H1 (cell line): Measurements from ENCODE around the gene C19orf53. TPM values are rescaled to one million over a fixed set of nuclear protein-coding genes. Genes with fewer than 3 reads are reported as not detected.

Experiments used
- CHD7 ChIP-seq: fragments of 300-600 bp; sonication (generic); IDR thresholded peaks from 2 replicates; pipeline ENCODE4 v1.7.1; 2012; ENCODE audit warnings: low read length, moderate library complexity, mild to moderate bottlenecking, inconsistent platforms; ENCODE audit not compliant: insufficient replicate concordance
- SAP30 ChIP-seq: fragments of 300-600 bp; sonication (generic); IDR thresholded peaks from 2 replicates; pipeline ENCODE4 v1.7.1; 2012; ENCODE audit warnings: low read length, moderate library complexity, mild to moderate bottlenecking, inconsistent platforms; ENCODE audit not compliant: insufficient read depth, insufficient replicate concordance
- USF2 ChIP-seq: IDR thresholded peaks from 2 replicates; pipeline ENCODE4 v1.6.1; 2011; ENCODE audit warnings: low read length, improper control_type of control experiment
- polyA plus RNA-seq, 7 experiments: library from polyadenylated mRNA; depleted of rRNA in 3 of 7; stranded (reverse) in 5 of 7; unstranded in 2 of 7; fragments of >200 nt in 5 of 7; fragments of 200-250 nt in 2 of 7; gene quantifications; 1 replicate in 5 of 7; 2 replicates in 1 of 7; 4 replicates in 1 of 7; pipeline versions ENCODE4 v1.2.1 to v1.2.3, GENCODE V29; 2011 to 2013; ENCODE audit warnings: missing spikeins in 2 of 7, mixed read lengths in 2 of 7
- total RNA-seq: library from RNA; stranded (reverse); fragmentation: NEBNext Ultra II Directional; extraction: Animal tissue kit (Norgen Biotek cat#: 25700); gene quantifications from 2 replicates; pipeline ENCODE4 v1.2.1, GENCODE V29; 2021
- TF ChIP-seq, protein P1 (sequence below): IDR thresholded peaks from 2 replicates; pipeline ENCODE4 v1.6.1; 2011; ENCODE audit warnings: low read depth, mild to moderate bottlenecking, low read length; ENCODE audit not compliant: insufficient read depth
- TF ChIP-seq, protein P2 (sequence below), 3 experiments: IDR thresholded peaks; 1 replicate in 2 of 3; 2 replicates in 1 of 3; pipeline versions ENCODE4 v1.5.1 to v1.6.1; 2011; ENCODE audit warnings: low read length in 3 of 3, mild to moderate bottlenecking in 3 of 3, inconsistent platforms in 2 of 3, low read depth in 1 of 3, moderate library complexity in 1 of 3; ENCODE audit not compliant: insufficient read depth in 1 of 3; ENCODE audit errors: control extremely low read depth in 1 of 3

C19orf53 gene
- total and polyA plus RNA-seq, 2 of the 8 experiments (the other 6 are each of a cell fraction or from before 2014, with no cell fraction given): 104 to 169 TPM

DNA sequence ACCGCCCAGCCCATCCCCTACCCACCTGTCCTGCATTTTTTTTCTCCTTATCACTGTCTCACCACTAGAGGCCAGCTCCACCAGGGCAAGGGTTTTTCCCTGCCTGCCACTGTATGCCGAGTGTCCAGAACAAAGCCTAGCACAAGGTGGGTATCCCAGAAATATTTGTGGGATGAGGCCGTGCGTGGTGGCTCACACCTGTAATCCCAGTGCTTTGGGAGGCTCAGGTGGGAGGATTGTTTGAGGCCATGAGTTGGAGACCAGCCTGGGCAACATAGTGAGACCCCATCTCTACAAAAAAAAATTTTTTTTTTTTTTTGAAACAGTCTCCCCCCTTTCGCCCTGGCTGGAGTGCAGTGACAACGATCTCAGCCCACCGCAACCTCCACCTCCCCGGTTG, 12.8 kb upstream of the C19orf53 start (continued):
- no peak for TF ChIP-seq CHD7
- TF ChIP-seq SAP30: no peak
- TF ChIP-seq, protein P1, sequence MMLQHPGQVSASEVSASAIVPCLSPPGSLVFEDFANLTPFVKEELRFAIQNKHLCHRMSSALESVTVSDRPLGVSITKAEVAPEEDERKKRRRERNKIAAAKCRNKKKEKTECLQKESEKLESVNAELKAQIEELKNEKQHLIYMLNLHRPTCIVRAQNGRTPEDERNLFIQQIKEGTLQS: no peak
- TF ChIP-seq, protein P2, sequence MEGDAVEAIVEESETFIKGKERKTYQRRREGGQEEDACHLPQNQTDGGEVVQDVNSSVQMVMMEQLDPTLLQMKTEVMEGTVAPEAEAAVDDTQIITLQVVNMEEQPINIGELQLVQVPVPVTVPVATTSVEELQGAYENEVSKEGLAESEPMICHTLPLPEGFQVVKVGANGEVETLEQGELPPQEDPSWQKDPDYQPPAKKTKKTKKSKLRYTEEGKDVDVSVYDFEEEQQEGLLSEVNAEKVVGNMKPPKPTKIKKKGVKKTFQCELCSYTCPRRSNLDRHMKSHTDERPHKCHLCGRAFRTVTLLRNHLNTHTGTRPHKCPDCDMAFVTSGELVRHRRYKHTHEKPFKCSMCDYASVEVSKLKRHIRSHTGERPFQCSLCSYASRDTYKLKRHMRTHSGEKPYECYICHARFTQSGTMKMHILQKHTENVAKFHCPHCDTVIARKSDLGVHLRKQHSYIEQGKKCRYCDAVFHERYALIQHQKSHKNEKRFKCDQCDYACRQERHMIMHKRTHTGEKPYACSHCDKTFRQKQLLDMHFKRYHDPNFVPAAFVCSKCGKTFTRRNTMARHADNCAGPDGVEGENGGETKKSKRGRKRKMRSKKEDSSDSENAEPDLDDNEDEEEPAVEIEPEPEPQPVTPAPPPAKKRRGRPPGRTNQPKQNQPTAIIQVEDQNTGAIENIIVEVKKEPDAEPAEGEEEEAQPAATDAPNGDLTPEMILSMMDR (IDR thresholded peaks at IDR 0.05; ENCODE audit: control extremely low read depth in 1 of 3, insufficient read depth in 1 of 3, low read depth in 1 of 3, low read length in 3 of 3): no peak
- TF ChIP-seq USF2: no peak
